ENCODE data around the gene RNF152.

The RNF152 gene

GRCh38 chr18:61822879-61823278, 69.9 kb downstream of the RNF152 start:
- TF ChIP-seq POU6F1 (CRISPR knock-in tag; IDR thresholded peaks at IDR 0.05; ENCODE audit: borderline replicate concordance, low read depth) (no peak), ZC3H10 (CRISPR knock-in tag; IDR thresholded peaks at IDR 0.05) (no peak), ESRRG (CRISPR knock-in tag; IDR thresholded peaks at IDR 0.05) (no peak)
- ATAC-seq: no peak

- ATAC-seq: no peak
- no peak for TF ChIP-seq ZNF70 (CRISPR knock-in tag; IDR thresholded peaks at IDR 0.05)
- TF ChIP-seq GLIS3 (CRISPR knock-in tag; IDR thresholded peaks at IDR 0.05): no peak
- no peak for TF ChIP-seq PPARA (CRISPR knock-in tag; IDR thresholded peaks at IDR 0.05; ENCODE audit: borderline replicate concordance)
- no peak for TF ChIP-seq ZNF8 (CRISPR knock-in tag; IDR thresholded peaks at IDR 0.05)
- no peak for TF ChIP-seq ISL1 (CRISPR knock-in tag; IDR thresholded peaks at IDR 0.05)
- no peak for TF ChIP-seq TCF4 (CRISPR knock-in tag; IDR thresholded peaks at IDR 0.05; ENCODE audit: borderline replicate concordance)
- TF ChIP-seq ZFP3 (CRISPR knock-in tag; IDR thresholded peaks at IDR 0.05): no peak
- TF ChIP-seq RARB (CRISPR knock-in tag; IDR thresholded peaks at IDR 0.05): no peak
- TF ChIP-seq ZFP30 (CRISPR knock-in tag; IDR thresholded peaks at IDR 0.05): no peak
- no peak for TF ChIP-seq BACH2 (CRISPR knock-in tag; IDR thresholded peaks at IDR 0.05; ENCODE audit: borderline replicate concordance)
- TF ChIP-seq CSRNP3 (CRISPR knock-in tag; IDR thresholded peaks at IDR 0.05): no peak
- no peak for TF ChIP-seq ESRRG (CRISPR knock-in tag; IDR thresholded peaks at IDR 0.05)
Observed at GRCh38 chr18:61821748-61822147, 71.1 kb downstream of the RNF152 start.

- no peak for TF ChIP-seq CREB5 (CRISPR knock-in tag; IDR thresholded peaks at IDR 0.05; ENCODE audit: low read depth)
- TF ChIP-seq GLIS3 (CRISPR knock-in tag; IDR thresholded peaks at IDR 0.05): no peak
- no peak for TF ChIP-seq ZC3H10 (CRISPR knock-in tag; IDR thresholded peaks at IDR 0.05)
- no peak for TF ChIP-seq ESRRG (CRISPR knock-in tag; IDR thresholded peaks at IDR 0.05)
- TF ChIP-seq RARB (CRISPR knock-in tag; IDR thresholded peaks at IDR 0.05): no peak
- no peak for TF ChIP-seq ZNF565 (CRISPR knock-in tag; conservative IDR thresholded peaks at IDR 0.05; ENCODE audit: low read depth)
- TF ChIP-seq POU6F1 (CRISPR knock-in tag; IDR thresholded peaks at IDR 0.05; ENCODE audit: borderline replicate concordance, low read depth): no peak
- no peak for TF ChIP-seq ZFP30 (CRISPR knock-in tag; IDR thresholded peaks at IDR 0.05)
- TF ChIP-seq PPARA (CRISPR knock-in tag; IDR thresholded peaks at IDR 0.05; ENCODE audit: borderline replicate concordance): no peak
- TF ChIP-seq SNAI2 (CRISPR knock-in tag; IDR thresholded peaks at IDR 0.05): no peak
- TF ChIP-seq TSHZ2 (CRISPR knock-in tag; IDR thresholded peaks at IDR 0.05): no peak
- no peak for TF ChIP-seq TOX (CRISPR knock-in tag; IDR thresholded peaks at IDR 0.05; ENCODE audit: borderline replicate concordance)
- no peak for TF ChIP-seq BACH2 (CRISPR knock-in tag; IDR thresholded peaks at IDR 0.05; ENCODE audit: borderline replicate concordance)
- no peak for TF ChIP-seq ISL1 (CRISPR knock-in tag; IDR thresholded peaks at IDR 0.05)
- no peak for TF ChIP-seq CSDC2 (CRISPR knock-in tag; IDR thresholded peaks at IDR 0.05)
- TF ChIP-seq PATZ1 (CRISPR knock-in tag; IDR thresholded peaks at IDR 0.05; ENCODE audit: borderline replicate concordance): no peak
- peak; percentile 22; the same call in 2 of the 3 replicates for ATAC-seq
Observed at GRCh38 chr18:61820882-61821281, 71.9 kb downstream of the RNF152 start.
